C1 segment of cervical spinal cord (tissue), 14 donors: ENCODE data around the gene FHOD1.
A peak's percentile ranks its signal among the peaks of the same experiment; 100 is the strongest.

ENCODE experiments used
- DNase-seq, 14 donors: peaks; one replicate each; lab custom pipeline; 2025; lab: John Stamatoyannopoulos, UW

The FHOD1 gene

GRCh38 chr16:67191995-67192681, 55.1 kb downstream of the FHOD1 start, which contains the start of gene E2F4:
Gene E2F4, plus strand, starts transcription at chr16:67192155. Its CDS starts 73 bp downstream, at chr16:67192228.
- peak; percentile 40 to 93 (median 88) for DNase-seq

GRCh38 chr16:67191411-67191994, 55.8 kb downstream of the FHOD1 start:
- no peak for DNase-seq

GRCh38 chr16:67190448-67191399, 56.6 kb downstream of the FHOD1 start:
- no peak for DNase-seq

- DNase-seq = no peak
Measured at GRCh38 chr16:67190041-67190440, 57.2 kb downstream of the FHOD1 start, which contains the start of gene EXOC3L1. Gene EXOC3L1, minus strand, starts transcription at chr16:67190136. Its CDS starts 460 bp downstream, at chr16:67189676.

- DNase-seq = no peak
Measured at GRCh38 chr16:67188798-67189197, 58.5 kb downstream of the FHOD1 start.

GRCh38 chr16:67188323-67188722, 59.0 kb downstream of the FHOD1 start:
- DNase-seq = no peak

GRCh38 chr16:67187175-67187890, 59.9 kb downstream of the FHOD1 start:
- DNase-seq = no peak

- no peak for DNase-seq
Measured at GRCh38 chr16:67186550-67186950, 60.7 kb downstream of the FHOD1 start.

- no peak for DNase-seq
Measured at GRCh38 chr16:67185651-67186134, 61.6 kb downstream of the FHOD1 start.

GRCh38 chr16:67184995-67185650, 62.2 kb downstream of the FHOD1 start:
- peak; percentile 11 to 84 (median 66) for DNase-seq

- DNase-seq = no peak
Measured at GRCh38 chr16:67184453-67184994, 62.8 kb downstream of the FHOD1 start.

GRCh38 chr16:67183627-67184452, 63.4 kb downstream of the FHOD1 start, which contains the start of gene MATCAP1:
Gene MATCAP1, minus strand, starts transcription at chr16:67183963. Its CDS starts 3,353 bp downstream, at chr16:67180610.
- peak; percentile 77 to 98 (median 95) for DNase-seq

- DNase-seq = no peak
Measured at GRCh38 chr16:67183284-67183626, 64.0 kb downstream of the FHOD1 start.

- no peak for DNase-seq
Measured at GRCh38 chr16:67182288-67182687, 65.0 kb downstream of the FHOD1 start.

- DNase-seq = peak in 4 of 14 donors; percentile 19 to 66 (median 38)
Measured at GRCh38 chr16:67181346-67181745, 65.9 kb downstream of the FHOD1 start.

GRCh38 chr16:67180166-67180565, 67.1 kb downstream of the FHOD1 start:
- DNase-seq = no peak

GRCh38 chr16:67179421-67180080, 67.7 kb downstream of the FHOD1 start:
- DNase-seq = no peak
